Endothelial cell of umbilical vein (primary cell): ENCODE measurements around the gene DHRS7B. TPM values are rescaled to one million over a fixed set of nuclear protein-coding genes. Genes with fewer than 3 reads are reported as not detected.

Experiments
- BruUV-seq: library from RNA; stranded (reverse); fragments of 400-500 nt; replicated peaks from 2 replicates; lab custom pipeline; 2021; lab: Mats Ljungman, UMichigan
- CTCF ChIA-PET: fragments of 300-600, 350-600 bp; sonication (Branson Sonifier 250); formaldehyde crosslinking; loops from one replicate; lab custom pipeline; 2021; ENCODE audit warnings: antibody characterized with exemption, inconsistent platforms; lab: Charles Lee
- POLR2A ChIA-PET: fragments of 300-600, 350-600 bp; sonication (Branson Sonifier 250); formaldehyde crosslinking; loops from one replicate; lab custom pipeline; 2021; ENCODE audit warnings: antibody characterized with exemption, inconsistent platforms; lab: Charles Lee
- DNase-seq: peaks from one replicate; pipeline ENCODE4 v3.0.0-alpha.2; 2011; ENCODE audit warnings: low read depth, low spot score
- FAIRE-seq: peaks from 2 replicates; lab custom pipeline; 2011; peaks lifted over from hg19 to GRCh38; lab: Jason Lieb, UNC
- H2AFZ ChIP-seq: 2 replicates; pipeline ENCODE4 v1.6.0; 2012; ENCODE audit warnings: low read depth, low read length, control low read depth, inconsistent platforms
- H3K27ac ChIP-seq: 2 replicates; pipeline ENCODE4 v1.5.1; 2011; ENCODE audit warnings: low read depth, mild to moderate bottlenecking, control low read depth, low read length, moderate library complexity; ENCODE audit not compliant: insufficient read depth
- H3K27me3 ChIP-seq, 2 experiments: 2 replicates each; pipeline versions ENCODE4 v1.6.0 to v1.6.1; 2011; ENCODE audit warnings: low read length in 2 of 2, mixed read lengths in 1 of 2; ENCODE audit not compliant: control insufficient read depth in 2 of 2, insufficient read depth in 2 of 2
- H3K36me3 ChIP-seq, 2 experiments: 2 replicates in 1 of 2; 3 replicates in 1 of 2; pipeline ENCODE4 v1.5.1; 2011; ENCODE audit warnings: low read length in 2 of 2, mild to moderate bottlenecking in 1 of 2, moderate library complexity in 1 of 2; ENCODE audit not compliant: control insufficient read depth in 2 of 2, insufficient read depth in 2 of 2; ENCODE audit errors: extremely low read depth in 1 of 2
- H3K4me1 ChIP-seq: 3 replicates; pipeline ENCODE4 v1.5.1; 2011; ENCODE audit warnings: mild to moderate bottlenecking, low read length; ENCODE audit not compliant: control insufficient read depth, insufficient read depth; ENCODE audit errors: extremely low read depth
- H3K4me2 ChIP-seq: 2 replicates; pipeline ENCODE4 v1.6.1; 2011; ENCODE audit warnings: low read length, control low read depth, mixed read lengths; ENCODE audit not compliant: insufficient read depth
- H3K4me3 ChIP-seq, 3 experiments: fragments of 200-600 bp in 1 of 3; sonication (generic), shearing (Covaris generic) in 1 of 3; replicated peaks in 1 of 3; 2 replicates each; pipeline ENCODE4 v1.5.1; 2011 to 2016; ENCODE audit warnings: control low read depth in 3 of 3, low read length in 3 of 3, mild to moderate bottlenecking in 2 of 3, inconsistent platforms in 1 of 3, low read depth in 1 of 3, moderate library complexity in 1 of 3; ENCODE audit not compliant: insufficient read depth in 1 of 3
- H3K79me2 ChIP-seq: 2 replicates; pipeline ENCODE4 v1.6.0; 2012; ENCODE audit warnings: low read length, inconsistent platforms; ENCODE audit not compliant: control insufficient read depth, insufficient read depth
- H3K9ac ChIP-seq: replicated peaks from 2 replicates; pipeline ENCODE3; 2011; ENCODE audit warnings: low read length, control low read depth; ENCODE audit not compliant: insufficient read depth; ENCODE audit errors: extremely low read depth
- H3K9me1 ChIP-seq: replicated peaks from 3 replicates; pipeline ENCODE4 v1.6.0; 2011; ENCODE audit warnings: mild to moderate bottlenecking, low read length; ENCODE audit not compliant: control insufficient read depth, insufficient read depth; ENCODE audit errors: extremely low read depth
- H3K9me3 ChIP-seq: replicated peaks from 2 replicates; pipeline ENCODE4 v1.5.1; 2012; ENCODE audit warnings: low read length, inconsistent platforms; ENCODE audit not compliant: control insufficient read depth, insufficient read depth
- H4K20me1 ChIP-seq: replicated peaks from 2 replicates; pipeline ENCODE3; 2011; ENCODE audit warnings: mild to moderate bottlenecking, low read length; ENCODE audit not compliant: control insufficient read depth, insufficient read depth; ENCODE audit errors: extremely low read depth
- CTCF ChIP-seq, 2 donors: IDR thresholded peaks; 1 replicate in 1 of 2; 2 replicates in 1 of 2; pipeline ENCODE4 v1.5.1; 2011; ENCODE audit warnings: low read length in 2 of 2, mild to moderate bottlenecking in 2 of 2, moderate library complexity in 2 of 2, control low read depth in 1 of 2, inconsistent platforms in 1 of 2, low read depth in 1 of 2; ENCODE audit not compliant: insufficient read depth in 1 of 2; ENCODE audit errors: extremely low read depth in 1 of 2
- EZH2 ChIP-seq: IDR thresholded peaks from 2 replicates; pipeline ENCODE4 v1.6.1; 2012; ENCODE audit warnings: borderline replicate concordance, low read depth, mild to moderate bottlenecking, moderate library complexity, low read length, inconsistent platforms; ENCODE audit not compliant: severe bottlenecking
- FOS ChIP-seq: IDR thresholded peaks from 2 replicates; pipeline ENCODE4 v1.6.1; 2011; ENCODE audit warnings: mild to moderate bottlenecking, low read length, moderate library complexity, borderline replicate concordance; ENCODE audit not compliant: insufficient read depth
- GATA2 ChIP-seq: IDR thresholded peaks from 2 replicates; pipeline ENCODE4 v1.7.0; 2011; ENCODE audit warnings: low read depth, mild to moderate bottlenecking, moderate library complexity, mixed read lengths, low read length; ENCODE audit not compliant: insufficient read length, insufficient read depth
- JUN ChIP-seq: IDR thresholded peaks from 2 replicates; pipeline ENCODE4 v1.6.1; 2011; ENCODE audit warnings: borderline replicate concordance, low read depth; ENCODE audit not compliant: insufficient read length, insufficient read depth
- MAX ChIP-seq: IDR thresholded peaks from 2 replicates; pipeline ENCODE4 v1.6.1; 2011; ENCODE audit not compliant: insufficient read depth, insufficient read length
- MYC ChIP-seq: IDR thresholded peaks from one replicate; pipeline ENCODE4 v1.6.1; 2011; ENCODE audit warnings: mild to moderate bottlenecking, low read depth, low read length
- POLR2A ChIP-seq: IDR thresholded peaks from 2 replicates; pipeline ENCODE4 v1.6.1; 2012; ENCODE audit warnings: low read depth, mild to moderate bottlenecking, control low read depth, low read length
- POLR2AphosphoS5 ChIP-seq: IDR thresholded peaks from 2 replicates; pipeline ENCODE4 v1.6.1; 2012; ENCODE audit warnings: low read depth, mild to moderate bottlenecking, control low read depth, low read length, moderate library complexity; ENCODE audit not compliant: insufficient read depth
- dilution Hi-C: fragments of 300-500 bp; cut with MboI; formaldehyde crosslinking; loops from one replicate; pipeline ENCODE4 v1.15.0; 2019; ENCODE audit warnings: low sequenced_read_pairs; ENCODE audit not compliant: extremely low pct_ligation_motif_present
- intact Hi-C: fragments of 100-400 bp; cut with micrococcal nuclease; formaldehyde crosslinking; loops from one replicate; pipeline ENCODE4 v1.10.0; 2022
- polyA plus RNA-seq, 4 experiments: library from polyadenylated mRNA; depleted of rRNA in 3 of 4; stranded (reverse) in 3 of 4; unstranded in 1 of 4; fragments of >200 nt; gene quantifications; 2 replicates each; pipeline versions ENCODE4 v1.2.1 to v1.2.3, GENCODE V29; 2011 to 2012; ENCODE audit warnings: missing spikeins in 1 of 4
- total RNA-seq: library from RNA; stranded (reverse); gene quantifications from 2 replicates; pipeline ENCODE4 v1.2.3, GENCODE V29; 2021

DHRS7B gene
- total and polyA plus RNA-seq, 2 donors (not counting 3 experiments of a cell fraction or from before 2014, with no cell fraction given): 14.0 to 28.1 TPM

- H3K27ac ChIP-seq: no peak overlapping the region
- H3K27me3 ChIP-seq: no peaks in the 10 kb centered on the region
- H4K20me1 ChIP-seq: no peaks in the 10 kb centered on the region
- FAIRE-seq: no peak
- dilution Hi-C loops (no loop called here), intact Hi-C loops (no loop called here)
- no peaks in the 10 kb centered on the region for H3K79me2 ChIP-seq
- no peak overlapping the region for H2AFZ ChIP-seq
- POLR2A ChIA-PET: no interaction called here
- H3K4me3 ChIP-seq: no peak overlapping the region
- H3K4me2 ChIP-seq: no peak overlapping the region
- H3K9me3 ChIP-seq: no peaks in the 10 kb centered on the region
- BruUV-seq: no TSS peak
- H3K9me1 ChIP-seq: no peaks in the 10 kb centered on the region
- CTCF ChIA-PET: interaction anchor here (0.9 kb wide), 1 partner anchor 60 kb away, joined by 3 read pairs; no protein-coding TSS in a partner anchor
- peaks cover 0 to 5% of the 10 kb centered on the region in 2 experiments for H3K36me3 ChIP-seq
- no peak overlapping the region for H3K9ac ChIP-seq
- peaks cover 10% of the 10 kb centered on the region for H3K4me1 ChIP-seq
- no peak for DNase-seq
- TF ChIP-seq MYC: no peak
- no peak for TF ChIP-seq FOS
- no peak for TF ChIP-seq JUN
- TF ChIP-seq GATA2: no peak
- no peak for TF ChIP-seq MAX
- no peak for TF ChIP-seq POLR2AphosphoS5
- no peak for TF ChIP-seq POLR2A
- TF ChIP-seq EZH2: no peak
- no peak for TF ChIP-seq CTCF (IDR thresholded peaks at IDR 0.05; ENCODE audit: extremely low read depth in 1 of 2, insufficient read depth in 1 of 2, low read depth in 1 of 2, low read length in 2 of 2)
Observed at GRCh38 chr17:21189361-21189760, 62.6 kb downstream of the DHRS7B start.
